ENCODE data around the gene ANO10.
"Not testable (repeated sequence)": the region's sequence is repeated elsewhere in the genome, so short reads cannot be mapped to it uniquely, and the experiment has no call there.

DNA sequence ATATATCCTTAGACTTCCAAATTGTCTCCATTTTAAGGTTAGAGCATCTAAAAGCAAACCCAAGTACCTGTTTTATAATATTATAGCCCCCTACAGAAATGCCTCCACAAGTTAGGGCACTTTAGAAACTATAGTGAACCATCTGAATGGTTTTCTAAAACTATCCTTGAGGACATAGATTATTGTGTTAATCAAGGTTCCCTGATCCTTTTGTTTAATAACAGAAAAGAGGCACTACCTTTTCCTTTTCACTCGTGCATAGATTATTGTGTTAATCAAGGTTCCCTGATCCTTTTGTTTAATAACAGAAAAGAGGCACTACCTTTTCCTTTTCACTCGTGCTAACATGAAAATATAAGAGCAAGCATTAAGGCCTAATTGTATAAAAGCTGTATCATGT lies 143.0 kb downstream of the ANO10 start:
- TF ChIP-seq, protein P1, sequence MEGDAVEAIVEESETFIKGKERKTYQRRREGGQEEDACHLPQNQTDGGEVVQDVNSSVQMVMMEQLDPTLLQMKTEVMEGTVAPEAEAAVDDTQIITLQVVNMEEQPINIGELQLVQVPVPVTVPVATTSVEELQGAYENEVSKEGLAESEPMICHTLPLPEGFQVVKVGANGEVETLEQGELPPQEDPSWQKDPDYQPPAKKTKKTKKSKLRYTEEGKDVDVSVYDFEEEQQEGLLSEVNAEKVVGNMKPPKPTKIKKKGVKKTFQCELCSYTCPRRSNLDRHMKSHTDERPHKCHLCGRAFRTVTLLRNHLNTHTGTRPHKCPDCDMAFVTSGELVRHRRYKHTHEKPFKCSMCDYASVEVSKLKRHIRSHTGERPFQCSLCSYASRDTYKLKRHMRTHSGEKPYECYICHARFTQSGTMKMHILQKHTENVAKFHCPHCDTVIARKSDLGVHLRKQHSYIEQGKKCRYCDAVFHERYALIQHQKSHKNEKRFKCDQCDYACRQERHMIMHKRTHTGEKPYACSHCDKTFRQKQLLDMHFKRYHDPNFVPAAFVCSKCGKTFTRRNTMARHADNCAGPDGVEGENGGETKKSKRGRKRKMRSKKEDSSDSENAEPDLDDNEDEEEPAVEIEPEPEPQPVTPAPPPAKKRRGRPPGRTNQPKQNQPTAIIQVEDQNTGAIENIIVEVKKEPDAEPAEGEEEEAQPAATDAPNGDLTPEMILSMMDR (IDR thresholded peaks at IDR 0.05; ENCODE audit: insufficient read depth, low read depth, low read length) = not testable (repeated sequence)
- not testable (repeated sequence) for TF ChIP-seq EZH2 (IDR thresholded peaks at IDR 0.05; ENCODE audit: insufficient read depth, low read length)
